Panc1 (cell line): ENCODE measurements around the gene MMS22L.

ENCODE experiments used
- POLR2AphosphoS5 ChIP-seq: IDR thresholded peaks from 2 replicates; pipeline ENCODE4 v1.6.1; 2012; ENCODE audit warnings: mild to moderate bottlenecking, low read depth, low read length, moderate library complexity
- SIN3A ChIP-seq: IDR thresholded peaks from 2 replicates; pipeline ENCODE4 v1.6.1; 2012; ENCODE audit warnings: low read depth, mild to moderate bottlenecking, low read length, moderate library complexity, borderline replicate concordance; ENCODE audit not compliant: insufficient read depth
- TCF7L2 ChIP-seq: IDR thresholded peaks from 2 replicates; pipeline ENCODE4 v1.6.1; 2011; ENCODE audit warnings: mild to moderate bottlenecking, low read depth, low read length, inconsistent platforms
- TF ChIP-seq, protein P1 (sequence below), 2 experiments: IDR thresholded peaks; 2 replicates each; pipeline ENCODE4 v1.6.1; 2011 to 2012; ENCODE audit warnings: low read depth in 2 of 2, control low read depth in 1 of 2, low read length in 1 of 2, mild to moderate bottlenecking in 1 of 2, moderate library complexity in 1 of 2; ENCODE audit not compliant: insufficient read depth in 1 of 2
- TF ChIP-seq, protein P2 (sequence below): fragments of 450-650 bp; IDR thresholded peaks from 2 replicates; pipeline ENCODE4 v1.5.1; 2017; ENCODE audit warnings: mild to moderate bottlenecking

DNA sequence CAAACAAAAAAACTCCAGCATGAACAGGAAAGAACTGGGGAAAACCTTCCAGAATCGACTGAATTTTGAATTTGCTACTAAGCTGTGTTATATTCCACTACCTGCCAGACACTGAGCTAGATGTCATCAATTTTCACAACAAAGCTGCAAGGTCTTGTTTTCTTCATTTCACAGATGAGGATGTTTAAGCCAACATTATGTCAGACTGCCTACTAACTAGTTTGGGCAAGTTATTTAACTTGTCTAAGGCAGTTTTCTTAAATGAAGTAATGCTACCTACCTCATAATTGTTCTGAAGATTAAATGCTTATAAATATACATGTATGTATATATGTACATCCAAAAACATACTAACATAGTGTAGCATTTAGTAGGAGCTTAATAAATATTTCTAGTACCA, 144.4 kb downstream of the MMS22L start:
- no peak for TF ChIP-seq SIN3A
- TF ChIP-seq, protein P1, sequence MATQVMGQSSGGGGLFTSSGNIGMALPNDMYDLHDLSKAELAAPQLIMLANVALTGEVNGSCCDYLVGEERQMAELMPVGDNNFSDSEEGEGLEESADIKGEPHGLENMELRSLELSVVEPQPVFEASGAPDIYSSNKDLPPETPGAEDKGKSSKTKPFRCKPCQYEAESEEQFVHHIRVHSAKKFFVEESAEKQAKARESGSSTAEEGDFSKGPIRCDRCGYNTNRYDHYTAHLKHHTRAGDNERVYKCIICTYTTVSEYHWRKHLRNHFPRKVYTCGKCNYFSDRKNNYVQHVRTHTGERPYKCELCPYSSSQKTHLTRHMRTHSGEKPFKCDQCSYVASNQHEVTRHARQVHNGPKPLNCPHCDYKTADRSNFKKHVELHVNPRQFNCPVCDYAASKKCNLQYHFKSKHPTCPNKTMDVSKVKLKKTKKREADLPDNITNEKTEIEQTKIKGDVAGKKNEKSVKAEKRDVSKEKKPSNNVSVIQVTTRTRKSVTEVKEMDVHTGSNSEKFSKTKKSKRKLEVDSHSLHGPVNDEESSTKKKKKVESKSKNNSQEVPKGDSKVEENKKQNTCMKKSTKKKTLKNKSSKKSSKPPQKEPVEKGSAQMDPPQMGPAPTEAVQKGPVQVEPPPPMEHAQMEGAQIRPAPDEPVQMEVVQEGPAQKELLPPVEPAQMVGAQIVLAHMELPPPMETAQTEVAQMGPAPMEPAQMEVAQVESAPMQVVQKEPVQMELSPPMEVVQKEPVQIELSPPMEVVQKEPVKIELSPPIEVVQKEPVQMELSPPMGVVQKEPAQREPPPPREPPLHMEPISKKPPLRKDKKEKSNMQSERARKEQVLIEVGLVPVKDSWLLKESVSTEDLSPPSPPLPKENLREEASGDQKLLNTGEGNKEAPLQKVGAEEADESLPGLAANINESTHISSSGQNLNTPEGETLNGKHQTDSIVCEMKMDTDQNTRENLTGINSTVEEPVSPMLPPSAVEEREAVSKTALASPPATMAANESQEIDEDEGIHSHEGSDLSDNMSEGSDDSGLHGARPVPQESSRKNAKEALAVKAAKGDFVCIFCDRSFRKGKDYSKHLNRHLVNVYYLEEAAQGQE (IDR thresholded peaks at IDR 0.05; ENCODE audit: insufficient read depth in 1 of 2, low read depth in 2 of 2, low read length in 1 of 2) = no peak
- TF ChIP-seq, protein P2, sequence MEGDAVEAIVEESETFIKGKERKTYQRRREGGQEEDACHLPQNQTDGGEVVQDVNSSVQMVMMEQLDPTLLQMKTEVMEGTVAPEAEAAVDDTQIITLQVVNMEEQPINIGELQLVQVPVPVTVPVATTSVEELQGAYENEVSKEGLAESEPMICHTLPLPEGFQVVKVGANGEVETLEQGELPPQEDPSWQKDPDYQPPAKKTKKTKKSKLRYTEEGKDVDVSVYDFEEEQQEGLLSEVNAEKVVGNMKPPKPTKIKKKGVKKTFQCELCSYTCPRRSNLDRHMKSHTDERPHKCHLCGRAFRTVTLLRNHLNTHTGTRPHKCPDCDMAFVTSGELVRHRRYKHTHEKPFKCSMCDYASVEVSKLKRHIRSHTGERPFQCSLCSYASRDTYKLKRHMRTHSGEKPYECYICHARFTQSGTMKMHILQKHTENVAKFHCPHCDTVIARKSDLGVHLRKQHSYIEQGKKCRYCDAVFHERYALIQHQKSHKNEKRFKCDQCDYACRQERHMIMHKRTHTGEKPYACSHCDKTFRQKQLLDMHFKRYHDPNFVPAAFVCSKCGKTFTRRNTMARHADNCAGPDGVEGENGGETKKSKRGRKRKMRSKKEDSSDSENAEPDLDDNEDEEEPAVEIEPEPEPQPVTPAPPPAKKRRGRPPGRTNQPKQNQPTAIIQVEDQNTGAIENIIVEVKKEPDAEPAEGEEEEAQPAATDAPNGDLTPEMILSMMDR = no peak
- TF ChIP-seq POLR2AphosphoS5 = no peak
- no peak for TF ChIP-seq TCF7L2
